GM19023 (cell line): ENCODE measurements around the gene ELK1.
"Not testable (repeated sequence)": the region's sequence is repeated elsewhere in the genome, so short reads cannot be mapped to it uniquely, and the experiment has no call there.

ENCODE experiments used
- ATAC-seq: cut with Tn5 transposase; IDR thresholded peaks from one replicate; pipeline ENCODE4 v1.9.1; 2021; ENCODE audit warnings: mild to moderate bottlenecking, moderate library complexity; ENCODE audit not compliant: unreplicated experiment

The ELK1 gene

DNA sequence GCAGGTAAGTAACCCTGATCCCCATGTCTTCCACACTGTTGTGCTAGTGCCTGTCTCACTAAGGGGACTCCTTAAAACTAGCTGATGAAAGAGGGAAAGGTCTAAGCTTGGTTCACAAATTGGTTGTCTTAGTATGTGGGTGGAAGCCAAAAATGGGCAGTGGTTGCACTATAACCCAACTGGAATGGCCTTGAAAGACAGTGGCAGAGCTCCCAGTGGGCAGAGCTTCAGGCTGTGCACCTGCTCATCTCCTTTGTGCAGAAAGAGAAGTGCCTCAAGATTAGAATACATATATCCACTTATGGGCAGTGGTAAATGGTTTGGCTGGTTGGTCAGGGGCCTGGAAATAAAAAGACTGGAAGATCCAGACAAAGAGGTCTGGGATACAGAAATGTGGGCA lies 37.9 kb downstream of the ELK1 start:
- no peak for ATAC-seq

GRCh38 chrX:47611926-47612325 lies 38.4 kb downstream of the ELK1 start:
- ATAC-seq: no peak

- no peak for ATAC-seq
These were observed 38.9 kb downstream of the ELK1 start for GRCh38 chrX:47611489-47611888.

- no peak for ATAC-seq
These were observed 39.9 kb downstream of the ELK1 start for GRCh38 chrX:47610511-47610910.

GRCh38 chrX:47608130-47608810 lies 42.1 kb downstream of the ELK1 start:
- no peak for ATAC-seq

- no peak for ATAC-seq
These were observed 43.3 kb downstream of the ELK1 start for GRCh38 chrX:47607091-47607490.

GRCh38 chrX:47605024-47605423 lies 45.3 kb downstream of the ELK1 start:
- no peak for ATAC-seq

DNA sequence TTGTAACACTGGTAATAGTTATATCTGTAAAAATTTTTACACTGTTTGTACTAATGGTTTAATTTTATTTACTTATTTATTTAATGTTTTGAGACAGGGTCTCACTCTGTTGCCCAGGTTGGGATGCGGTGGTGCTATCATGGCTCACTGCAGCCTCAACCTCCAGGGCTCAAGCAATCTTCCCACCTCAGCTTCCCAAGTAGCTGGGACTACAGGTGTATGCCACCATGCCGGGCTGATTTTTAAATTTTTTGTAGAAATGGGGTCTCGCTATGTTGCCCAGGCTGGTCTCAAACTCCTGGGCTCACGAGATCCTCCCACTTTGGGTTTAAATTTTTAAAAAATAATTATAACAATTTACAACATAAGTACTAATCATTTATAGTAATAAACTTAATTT lies 47.2 kb downstream of the ELK1 start:
- ATAC-seq: not testable (repeated sequence)

DNA sequence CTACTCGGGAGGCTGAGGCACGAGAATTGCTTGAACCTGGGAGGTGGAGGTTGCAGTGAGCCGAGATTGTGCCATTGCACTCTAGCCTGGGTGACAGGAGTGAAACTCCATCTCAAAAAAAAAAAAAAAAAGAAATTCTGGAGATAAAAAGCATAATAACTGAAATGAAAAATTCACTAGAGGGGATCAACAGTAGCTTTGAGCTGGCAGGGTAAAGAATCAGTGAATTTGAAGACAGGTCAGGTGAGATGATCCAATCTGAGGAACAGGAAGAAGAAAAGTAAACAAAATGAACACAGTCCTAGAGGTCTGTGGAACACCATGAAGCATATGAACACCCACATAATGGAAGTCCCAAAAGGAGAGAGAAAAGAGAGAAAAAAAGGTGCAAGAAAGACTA lies 53.1 kb downstream of the ELK1 start:
- no peak for ATAC-seq

- ATAC-seq: no peak
These were observed 54.1 kb downstream of the ELK1 start for GRCh38 chrX:47596256-47596655.

GRCh38 chrX:47595716-47596251 lies 54.6 kb downstream of the ELK1 start:
- ATAC-seq: no peak

DNA sequence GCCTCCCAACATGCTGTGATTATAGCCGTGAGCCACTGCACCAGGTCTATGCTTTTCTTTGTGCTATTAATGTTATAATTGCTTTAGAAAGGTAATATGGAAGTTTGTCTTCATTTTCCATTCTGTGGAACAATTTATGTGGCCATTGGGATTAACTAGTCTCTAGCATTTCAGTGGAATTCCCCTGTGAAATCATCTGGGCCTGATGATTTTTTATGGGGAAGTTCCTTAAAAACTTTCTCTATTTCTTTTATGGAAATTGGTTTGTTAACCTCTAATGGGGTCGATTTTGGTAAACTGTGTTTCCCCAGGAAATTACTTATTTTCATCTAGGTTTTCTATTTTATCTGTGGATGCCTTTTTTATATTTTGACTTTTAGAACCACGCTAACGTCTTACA lies 56.8 kb downstream of the ELK1 start:
- no peak for ATAC-seq

GRCh38 chrX:47590984-47591383 lies 59.4 kb downstream of the ELK1 start:
- ATAC-seq: no peak

GRCh38 chrX:47587906-47588735 lies 62.2 kb downstream of the ELK1 start:
- no peak for ATAC-seq

DNA sequence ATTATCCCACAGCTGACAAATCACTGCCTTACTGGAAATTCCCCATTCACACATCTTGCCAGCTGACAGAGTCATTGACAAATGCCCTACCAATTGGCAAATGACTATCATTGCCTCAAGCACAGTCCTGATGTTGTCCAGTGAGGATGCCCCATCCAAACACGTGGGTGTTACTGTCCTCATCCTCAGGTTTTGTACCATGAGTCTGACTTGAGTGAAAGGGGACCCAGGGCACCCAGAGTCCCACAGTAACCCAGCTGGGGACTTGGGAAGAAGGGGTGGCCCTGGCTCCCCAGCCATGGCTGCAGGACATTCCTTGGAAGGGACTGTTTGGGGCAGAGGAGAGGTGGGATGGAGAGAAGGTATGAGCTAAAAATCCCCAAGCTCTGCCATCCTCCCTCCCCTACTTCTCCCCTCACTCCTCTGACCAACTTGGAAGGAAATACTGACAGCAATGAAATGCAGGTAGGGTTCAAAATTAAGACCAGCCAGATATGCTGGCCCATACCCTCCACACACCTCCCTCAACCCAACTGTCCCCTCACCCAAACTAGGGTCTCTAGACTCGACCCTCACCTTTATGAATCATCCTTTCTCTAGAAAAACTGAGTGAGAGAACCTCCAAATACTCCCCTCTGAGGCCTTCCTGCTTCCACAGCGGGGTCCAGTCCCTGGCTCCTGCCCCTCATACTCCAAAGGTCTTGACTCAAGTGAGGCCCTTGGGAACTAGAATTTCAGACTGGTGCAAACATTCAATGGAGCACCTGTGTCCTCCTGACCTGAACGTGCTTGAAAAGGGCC lies 63.1 kb downstream of the ELK1 start:
- no peak for ATAC-seq

DNA sequence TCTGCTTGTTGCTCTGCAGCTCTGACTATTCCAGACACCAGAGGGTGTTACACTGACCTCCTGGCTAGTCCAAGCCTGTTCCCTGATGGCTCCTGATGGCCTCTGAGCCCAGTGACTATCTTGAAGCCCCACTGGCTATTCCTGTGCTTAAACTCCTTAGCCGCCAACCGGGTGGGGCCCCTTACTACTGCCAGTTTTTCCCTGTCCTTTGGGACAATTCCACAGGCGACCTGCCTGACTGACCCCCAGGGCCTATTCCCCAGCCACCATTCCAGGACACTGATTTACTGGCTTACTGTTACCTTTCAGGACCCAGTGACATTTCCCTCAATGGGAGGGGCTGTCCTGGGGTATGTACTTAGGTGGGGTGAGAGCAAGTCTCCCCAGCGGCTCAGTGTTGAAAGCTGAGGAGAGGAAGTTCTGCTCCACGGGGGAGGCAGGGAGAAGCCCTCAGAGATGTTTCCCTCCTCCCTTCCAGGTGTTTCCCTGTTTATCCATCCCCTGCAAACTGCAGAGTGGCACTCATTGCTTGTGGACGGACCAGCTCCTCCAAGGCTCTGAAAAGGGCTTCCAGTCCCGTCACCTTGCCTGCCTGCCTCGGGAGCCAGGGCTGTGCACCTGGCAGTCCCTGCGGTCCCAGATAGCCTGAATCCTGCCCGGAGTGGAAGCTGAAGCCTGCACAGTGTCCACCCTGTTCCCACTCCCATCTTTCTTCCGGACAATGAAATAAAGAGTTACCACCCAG lies 64.1 kb downstream of the ELK1 start:
- no peak for ATAC-seq
